IPS-18c (cell line): Measurements from ENCODE around the gene CAMK2N1.

Experiments
- H3K4me3 ChIP-seq: 2 replicates; pipeline ENCODE4 v1.7.0; 2013; ENCODE audit warnings: low read depth, mild to moderate bottlenecking, low read length, moderate library complexity; ENCODE audit not compliant: insufficient read depth
- H3K9me3 ChIP-seq: one replicate; pipeline ENCODE4 v1.6.1; 2013; ENCODE audit warnings: mild to moderate bottlenecking, low read length, moderate library complexity; ENCODE audit not compliant: control insufficient read depth, insufficient read depth

CAMK2N1 gene

DNA sequence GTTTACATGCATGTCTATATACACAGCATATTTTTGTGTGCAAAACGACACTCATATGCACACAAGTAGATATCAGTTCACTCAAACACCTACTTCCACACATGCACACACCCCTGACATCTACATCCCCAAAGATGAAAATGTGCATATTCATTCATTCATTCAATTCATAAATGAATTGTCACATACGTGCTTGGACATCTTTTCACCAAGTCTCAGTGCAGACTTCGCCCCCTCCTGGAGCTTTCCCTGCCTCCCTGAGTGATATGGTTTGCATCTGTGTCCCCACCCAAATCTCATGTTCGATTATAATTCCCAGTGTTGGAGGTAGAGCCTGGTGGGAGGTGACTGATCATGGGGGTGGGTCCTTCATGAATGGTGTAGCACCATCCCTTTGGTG is 53.1 kb downstream of the CAMK2N1 start:
- Histone ChIP-seq H3K9me3 (no peaks in the 10 kb centered on the region), H3K4me3 (no peak overlapping the region)
